ENCODE measurements around the gene TBPL2.
"Not testable (repeated sequence)": the region's sequence is repeated elsewhere in the genome, so short reads cannot be mapped to it uniquely, and the experiment has no call there.

TBPL2 gene

DNA sequence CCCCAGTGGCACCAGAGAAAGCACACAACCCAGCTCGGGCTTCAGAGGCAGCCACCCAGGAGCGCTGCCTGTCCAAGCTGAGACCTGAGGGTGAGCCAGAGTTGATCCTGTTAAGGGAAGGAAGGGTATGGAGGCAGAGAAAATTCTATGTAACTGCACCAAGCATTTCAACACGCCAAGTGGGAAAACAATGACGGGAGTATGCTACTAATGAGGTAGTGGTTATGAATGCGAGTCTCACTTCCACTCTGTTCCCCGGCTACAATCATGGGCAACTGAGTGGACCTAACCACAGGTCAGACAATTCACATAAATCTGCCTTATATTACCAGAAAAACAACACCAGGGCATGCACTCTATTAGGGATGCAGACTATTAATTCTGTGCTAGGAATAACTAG lies 38.7 kb downstream of the TBPL2 start:
- Histone ChIP-seq H3K36me3 (ENCODE audit: control insufficient read depth, insufficient read depth, low read length) (peaks cover 4% of the 10 kb centered on the region; the same call in 1 of the 2 replicates), H3K4me1 (ENCODE audit: control insufficient read depth, insufficient read depth, low read length) (no peaks in the 10 kb centered on the region), H3K4me3 (ENCODE audit: low read depth, low read length) (no peak overlapping the region), H3K27me3 (ENCODE audit: control insufficient read depth, insufficient read depth, low read length) (no peaks in the 10 kb centered on the region), H3K9ac (ENCODE audit: low read depth, low read length) (no peak overlapping the region), H3K9me3 (ENCODE audit: control insufficient read depth, insufficient read depth, low read length) (no peaks in the 10 kb centered on the region), H3K27ac (ENCODE audit: low read depth, low read length) (no peak overlapping the region)

DNA sequence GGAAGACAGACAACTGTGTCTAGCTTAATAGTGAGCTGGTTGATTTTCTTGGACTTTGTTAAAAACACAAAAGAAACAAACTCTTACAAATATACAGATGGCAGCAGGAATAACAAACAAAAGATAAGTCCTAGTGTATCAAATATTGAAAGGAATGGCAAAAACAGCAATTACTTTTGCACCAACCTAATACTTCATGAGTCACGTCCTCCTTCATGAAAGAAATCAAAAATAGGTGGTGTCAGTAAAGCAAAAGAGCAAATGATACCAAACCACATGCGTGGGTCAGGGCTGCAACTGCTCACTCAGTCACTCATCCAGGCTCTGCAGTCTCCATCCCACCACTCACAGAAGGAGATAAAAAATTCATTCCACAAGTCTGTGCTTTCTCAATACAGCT lies 40.6 kb downstream of the TBPL2 start:
- H3K9ac ChIP-seq (ENCODE audit: low read depth, low read length) = no peak overlapping the region
- H3K27ac ChIP-seq (ENCODE audit: low read depth, low read length) = no peak overlapping the region
- H3K4me3 ChIP-seq (ENCODE audit: low read depth, low read length) = no peak overlapping the region
- peaks cover 14% of the 10 kb centered on the region for H3K36me3 ChIP-seq (ENCODE audit: control insufficient read depth, insufficient read depth, low read length)
- H3K9me3 ChIP-seq (ENCODE audit: control insufficient read depth, insufficient read depth, low read length) = no peaks in the 10 kb centered on the region
- no peaks in the 10 kb centered on the region for H3K27me3 ChIP-seq (ENCODE audit: control insufficient read depth, insufficient read depth, low read length)
- no peaks in the 10 kb centered on the region for H3K4me1 ChIP-seq (ENCODE audit: control insufficient read depth, insufficient read depth, low read length)

GRCh38 chr14:55399183-55399582 lies 41.2 kb downstream of the TBPL2 start:
- H3K36me3 ChIP-seq (ENCODE audit: control insufficient read depth, insufficient read depth, low read length) = peaks cover 20% of the 10 kb centered on the region
- H3K9me3 ChIP-seq (ENCODE audit: control insufficient read depth, insufficient read depth, low read length) = no peaks in the 10 kb centered on the region
- no peak overlapping the region for H3K27ac ChIP-seq (ENCODE audit: low read depth, low read length)
- no peak overlapping the region for H3K9ac ChIP-seq (ENCODE audit: low read depth, low read length)
- H3K27me3 ChIP-seq (ENCODE audit: control insufficient read depth, insufficient read depth, low read length) = no peaks in the 10 kb centered on the region
- H3K4me1 ChIP-seq (ENCODE audit: control insufficient read depth, insufficient read depth, low read length) = no peaks in the 10 kb centered on the region
- H3K4me3 ChIP-seq (ENCODE audit: low read depth, low read length) = no peak overlapping the region

DNA sequence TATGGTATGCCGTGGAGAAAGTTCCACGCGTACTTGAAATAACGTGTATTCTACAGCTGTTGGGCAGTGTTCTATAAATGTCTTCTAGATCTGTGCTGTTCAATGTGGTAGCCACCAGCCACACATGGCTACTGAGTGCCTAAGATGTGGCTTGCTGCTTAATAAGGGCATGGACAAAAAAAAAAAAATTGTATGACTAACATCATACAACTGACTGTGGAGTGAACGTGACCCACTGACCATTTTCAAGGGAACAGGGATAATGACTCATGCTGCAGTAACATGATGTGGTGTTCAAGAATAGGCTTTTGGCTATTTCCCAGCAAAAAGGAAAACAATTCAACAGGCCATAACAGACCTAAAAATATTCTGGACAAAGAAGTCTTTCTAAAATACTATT lies 41.7 kb downstream of the TBPL2 start:
- no peaks in the 10 kb centered on the region for H3K9me3 ChIP-seq (ENCODE audit: control insufficient read depth, insufficient read depth, low read length)
- no peak overlapping the region for H3K27ac ChIP-seq (ENCODE audit: low read depth, low read length)
- H3K27me3 ChIP-seq (ENCODE audit: control insufficient read depth, insufficient read depth, low read length) = no peaks in the 10 kb centered on the region
- H3K4me3 ChIP-seq (ENCODE audit: low read depth, low read length) = no peak overlapping the region
- no peak overlapping the region for H3K9ac ChIP-seq (ENCODE audit: low read depth, low read length)
- H3K4me1 ChIP-seq (ENCODE audit: control insufficient read depth, insufficient read depth, low read length) = no peaks in the 10 kb centered on the region
- H3K36me3 ChIP-seq (ENCODE audit: control insufficient read depth, insufficient read depth, low read length) = peaks cover 20% of the 10 kb centered on the region

- no peaks in the 10 kb centered on the region for H3K9me3 ChIP-seq (ENCODE audit: control insufficient read depth, insufficient read depth, low read length)
- H3K27ac ChIP-seq (ENCODE audit: low read depth, low read length) = no peak overlapping the region
- no peaks in the 10 kb centered on the region for H3K4me1 ChIP-seq (ENCODE audit: control insufficient read depth, insufficient read depth, low read length)
- H3K36me3 ChIP-seq (ENCODE audit: control insufficient read depth, insufficient read depth, low read length) = peaks cover 40% of the 10 kb centered on the region
- H3K9ac ChIP-seq (ENCODE audit: low read depth, low read length) = no peak overlapping the region
- no peaks in the 10 kb centered on the region for H3K27me3 ChIP-seq (ENCODE audit: control insufficient read depth, insufficient read depth, low read length)
- H3K4me3 ChIP-seq (ENCODE audit: low read depth, low read length) = no peak overlapping the region
Measured at GRCh38 chr14:55389330-55389729, 51.1 kb downstream of the TBPL2 start.

- H3K9me3 ChIP-seq (ENCODE audit: control insufficient read depth, insufficient read depth, low read length) = no peaks in the 10 kb centered on the region
- H3K36me3 ChIP-seq (ENCODE audit: control insufficient read depth, insufficient read depth, low read length) = peaks cover 44% of the 10 kb centered on the region
- no peaks in the 10 kb centered on the region for H3K4me1 ChIP-seq (ENCODE audit: control insufficient read depth, insufficient read depth, low read length)
- H3K4me3 ChIP-seq (ENCODE audit: low read depth, low read length) = no peak overlapping the region
- H3K27ac ChIP-seq (ENCODE audit: low read depth, low read length) = no peak overlapping the region
- H3K27me3 ChIP-seq (ENCODE audit: control insufficient read depth, insufficient read depth, low read length) = no peaks in the 10 kb centered on the region
- no peak overlapping the region for H3K9ac ChIP-seq (ENCODE audit: low read depth, low read length)
Measured at GRCh38 chr14:55388160-55388559, 52.3 kb downstream of the TBPL2 start.

GRCh38 chr14:55387121-55387520 lies 53.3 kb downstream of the TBPL2 start:
- Histone ChIP-seq H3K9ac (ENCODE audit: low read depth, low read length) (no peak overlapping the region), H3K36me3 (ENCODE audit: control insufficient read depth, insufficient read depth, low read length) (peaks cover 47% of the 10 kb centered on the region), H3K27ac (ENCODE audit: low read depth, low read length) (no peak overlapping the region), H3K4me3 (ENCODE audit: low read depth, low read length) (no peak overlapping the region), H3K4me1 (ENCODE audit: control insufficient read depth, insufficient read depth, low read length) (no peaks in the 10 kb centered on the region), H3K9me3 (ENCODE audit: control insufficient read depth, insufficient read depth, low read length) (no peaks in the 10 kb centered on the region), H3K27me3 (ENCODE audit: control insufficient read depth, insufficient read depth, low read length) (no peaks in the 10 kb centered on the region)

GRCh38 chr14:55386037-55386808 lies 54.2 kb downstream of the TBPL2 start:
- Histone ChIP-seq H3K4me1 (ENCODE audit: control insufficient read depth, insufficient read depth, low read length) (no peaks in the 10 kb centered on the region), H3K27ac (ENCODE audit: low read depth, low read length) (no peak overlapping the region), H3K9ac (ENCODE audit: low read depth, low read length) (no peak overlapping the region), H3K27me3 (ENCODE audit: control insufficient read depth, insufficient read depth, low read length) (no peaks in the 10 kb centered on the region), H3K9me3 (ENCODE audit: control insufficient read depth, insufficient read depth, low read length) (no peaks in the 10 kb centered on the region), H3K36me3 (ENCODE audit: control insufficient read depth, insufficient read depth, low read length) (peaks cover 55% of the 10 kb centered on the region), H3K4me3 (ENCODE audit: low read depth, low read length) (no peak overlapping the region)

DNA sequence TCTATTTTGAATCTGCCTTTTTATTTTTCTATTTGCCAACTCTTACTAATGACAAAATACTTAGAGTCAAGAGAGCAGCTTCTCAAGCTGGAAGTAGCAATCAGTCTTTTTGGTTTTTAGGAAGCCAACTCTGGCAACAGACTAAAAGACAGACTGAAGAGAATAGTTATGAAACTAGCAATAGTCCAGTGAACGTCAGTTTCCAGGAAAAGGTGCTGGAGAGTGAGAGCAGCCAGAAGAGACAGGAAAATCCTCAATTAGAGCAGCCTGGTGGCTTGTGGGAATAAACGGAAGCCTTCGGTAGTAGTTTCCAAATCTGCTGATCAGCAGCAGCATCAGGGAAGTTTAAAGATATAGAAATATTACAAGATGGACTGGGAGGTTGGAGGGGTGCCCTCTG lies 55.9 kb downstream of the TBPL2 start:
- Histone ChIP-seq H3K9ac (ENCODE audit: low read depth, low read length) (no peak overlapping the region), H3K36me3 (ENCODE audit: control insufficient read depth, insufficient read depth, low read length) (peaks cover 62% of the 10 kb centered on the region), H3K9me3 (ENCODE audit: control insufficient read depth, insufficient read depth, low read length) (no peaks in the 10 kb centered on the region), H3K4me3 (ENCODE audit: low read depth, low read length) (no peak overlapping the region), H3K4me1 (ENCODE audit: control insufficient read depth, insufficient read depth, low read length) (no peaks in the 10 kb centered on the region), H3K27me3 (ENCODE audit: control insufficient read depth, insufficient read depth, low read length) (no peaks in the 10 kb centered on the region), H3K27ac (ENCODE audit: low read depth, low read length) (no peak overlapping the region)

DNA sequence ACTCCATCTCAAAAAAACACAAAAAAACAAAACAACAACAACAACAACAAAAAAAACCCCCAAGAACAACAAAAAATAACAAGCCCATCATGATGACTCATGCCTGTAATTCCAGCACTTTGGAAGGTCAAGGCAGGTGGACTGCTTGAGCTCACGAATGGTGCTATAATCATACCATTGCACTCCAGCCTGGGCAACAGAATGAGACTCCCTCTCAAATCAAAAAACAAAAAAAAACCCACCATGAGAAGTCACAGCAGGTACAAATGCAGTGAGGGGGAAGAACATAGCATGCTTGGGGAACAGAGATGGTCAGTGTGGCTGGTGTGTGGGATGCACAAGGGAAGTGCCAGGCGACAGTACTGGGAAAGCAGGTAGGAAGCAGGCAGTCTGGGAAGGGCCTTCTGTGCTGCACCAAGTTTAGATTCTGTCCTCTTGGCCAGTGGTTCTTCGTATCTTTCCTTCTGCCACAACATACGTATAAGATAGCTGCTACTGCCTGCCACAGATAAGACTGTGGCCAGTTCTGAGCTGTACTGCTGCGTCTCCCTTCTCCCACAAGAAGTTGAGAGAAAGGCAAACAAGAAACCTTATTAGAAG lies 56.8 kb downstream of the TBPL2 start:
- Histone ChIP-seq H3K9ac (ENCODE audit: low read depth, low read length) (no peak overlapping the region), H3K4me3 (ENCODE audit: low read depth, low read length) (no peak overlapping the region), H3K27me3 (ENCODE audit: control insufficient read depth, insufficient read depth, low read length) (no peaks in the 10 kb centered on the region), H3K36me3 (ENCODE audit: control insufficient read depth, insufficient read depth, low read length) (peaks cover 61% of the 10 kb centered on the region), H3K4me1 (ENCODE audit: control insufficient read depth, insufficient read depth, low read length) (no peaks in the 10 kb centered on the region), H3K27ac (ENCODE audit: low read depth, low read length) (no peak overlapping the region), H3K9me3 (ENCODE audit: control insufficient read depth, insufficient read depth, low read length) (no peaks in the 10 kb centered on the region)

- H3K4me1 ChIP-seq (ENCODE audit: control insufficient read depth, insufficient read depth, low read length); H3K27ac ChIP-seq (ENCODE audit: low read depth, low read length); H3K9ac ChIP-seq (ENCODE audit: low read depth, low read length); H3K27me3 ChIP-seq (ENCODE audit: control insufficient read depth, insufficient read depth, low read length); H3K9me3 ChIP-seq (ENCODE audit: control insufficient read depth, insufficient read depth, low read length); H3K4me3 ChIP-seq (ENCODE audit: low read depth, low read length): not testable (repeated sequence)
- H3K36me3 ChIP-seq (ENCODE audit: control insufficient read depth, insufficient read depth, low read length) = peaks cover 61% of the 10 kb centered on the region
Measured at GRCh38 chr14:55383056-55383466, 57.4 kb downstream of the TBPL2 start.
